ENCODE measurements around the gene ZCRB1. TPM values are rescaled to one million over a fixed set of nuclear protein-coding genes. Genes with fewer than 3 reads are reported as not detected.

The ZCRB1 gene
- total and polyA plus RNA-seq, 2 of the 4 experiments (the other 2 are of a cell fraction) = 19.7 to 28.1 TPM

DNA sequence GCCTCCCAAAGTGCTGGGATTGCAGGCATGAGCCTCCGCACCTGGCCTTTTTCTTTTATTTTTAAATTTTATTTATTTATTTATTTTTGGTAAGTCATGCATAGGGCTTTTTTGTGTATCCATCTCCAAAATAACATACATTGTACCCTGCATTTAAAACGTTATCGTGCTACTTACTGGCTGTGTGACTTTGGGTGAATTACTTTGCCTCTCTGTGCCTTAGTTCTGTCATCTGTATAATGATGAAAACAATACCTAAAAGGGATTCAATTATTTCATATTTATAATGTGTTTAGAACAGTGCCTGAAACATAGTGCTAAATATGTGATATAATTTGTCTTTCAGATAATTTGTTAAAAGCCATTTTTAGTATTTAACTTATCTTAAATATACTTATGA is 19.6 kb downstream of the ZCRB1 start:
- no peaks in the 10 kb centered on the region for H3K27me3 ChIP-seq (ENCODE audit: control insufficient read depth, insufficient read depth, low read length)
- H2BK5ac ChIP-seq (ENCODE audit: low read depth, low read length, poor library complexity, severe bottlenecking) = no peak overlapping the region
- in situ Hi-C loops (cut with MboI; ENCODE audit: low sequenced_read_pairs) (no loop called here), dilution Hi-C loops (cut with HindIII; ENCODE audit: low sequenced_read_pairs, unreplicated experiment) (no loop called here), intact Hi-C loops (cut with micrococcal nuclease) (no loop called here)
- H3K9me1 ChIP-seq (ENCODE audit: insufficient read depth, low read length) = no peaks in the 10 kb centered on the region
- H4K8ac ChIP-seq (ENCODE audit: low read depth in 2 of 2, low read length in 2 of 2) = no peak overlapping the region
- H4K91ac ChIP-seq (ENCODE audit: insufficient read depth, low read depth, low read length) = no peak overlapping the region
- no peaks in the 10 kb centered on the region for H3K9me3 ChIP-seq (ENCODE audit: control insufficient read depth, insufficient read depth, low read length)
- no peak overlapping the region for H2BK20ac ChIP-seq (ENCODE audit: low read depth, low read length)
- no peak overlapping the region for H4K5ac ChIP-seq (ENCODE audit: low read depth, low read length)
- ChIA-PET POLR2A (ENCODE audit: unreplicated experiment) (no interaction called here), CTCF (interaction anchor here (0.6 kb wide), 1 partner anchor 75 kb away, joined by 3 read pairs; no protein-coding TSS in a partner anchor)
- no TSS peak for BruUV-seq (replicated peaks)
- no peak overlapping the region for H3K9ac ChIP-seq (ENCODE audit: low read depth, low read length)
- no peak overlapping the region for H3K27ac ChIP-seq (ENCODE audit: insufficient read depth, low read length)
- H3K14ac ChIP-seq (replicated peaks; ENCODE audit: low read depth, low read length) = no peak overlapping the region
- H3K23ac ChIP-seq (ENCODE audit: low read depth, low read length) = no peak overlapping the region
- no peaks in the 10 kb centered on the region for H4K20me1 ChIP-seq (ENCODE audit: insufficient read depth, low read length)
- TF ChIP-seq RCOR1 (IDR thresholded peaks at IDR 0.05; ENCODE audit: insufficient replicate concordance, low read length) = no peak
- TF ChIP-seq NFE2L2 (IDR thresholded peaks at IDR 0.05; ENCODE audit: low read depth, low read length) = no peak
- TF ChIP-seq CHD1 (IDR thresholded peaks at IDR 0.05; ENCODE audit: low read depth, low read length) = no peak
- TF ChIP-seq, protein P1, sequence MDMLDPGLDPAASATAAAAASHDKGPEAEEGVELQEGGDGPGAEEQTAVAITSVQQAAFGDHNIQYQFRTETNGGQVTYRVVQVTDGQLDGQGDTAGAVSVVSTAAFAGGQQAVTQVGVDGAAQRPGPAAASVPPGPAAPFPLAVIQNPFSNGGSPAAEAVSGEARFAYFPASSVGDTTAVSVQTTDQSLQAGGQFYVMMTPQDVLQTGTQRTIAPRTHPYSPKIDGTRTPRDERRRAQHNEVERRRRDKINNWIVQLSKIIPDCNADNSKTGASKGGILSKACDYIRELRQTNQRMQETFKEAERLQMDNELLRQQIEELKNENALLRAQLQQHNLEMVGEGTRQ (IDR thresholded peaks at IDR 0.05; ENCODE audit: low read depth, low read length) = no peak
- no peak for TF ChIP-seq CEBPB (IDR thresholded peaks at IDR 0.05; ENCODE audit: low read depth, low read length)
- no peak for DNase-seq
- H3K4me1 ChIP-seq (ENCODE audit: control insufficient read depth, insufficient read depth, low read length) = no peaks in the 10 kb centered on the region
- H2AK5ac ChIP-seq (ENCODE audit: low read depth, low read length) = no peak overlapping the region
- H3K36me3 ChIP-seq (ENCODE audit: control insufficient read depth, insufficient read depth, low read length) = no peaks in the 10 kb centered on the region
- H3K4me2 ChIP-seq (ENCODE audit: low read depth, low read length) = no peak overlapping the region
- no peaks in the 10 kb centered on the region for H3K79me1 ChIP-seq (ENCODE audit: low read depth in 1 of 2, low read length in 2 of 2)
- H2BK15ac ChIP-seq (ENCODE audit: low read depth, low read length) = no peak overlapping the region
- WGBS, 2 experiments (ENCODE audit: extremely low coverage in 2 of 2, insufficient read length in 1 of 2) = no CpG with 5 or more reads among the region's 3 CpGs
- H2AFZ ChIP-seq (replicated peaks; ENCODE audit: low read length, poor library complexity) = no peak overlapping the region
- H3K56ac ChIP-seq (ENCODE audit: extremely low read depth, insufficient read depth, low read length) = no peak overlapping the region
- no peak overlapping the region for H2AK9ac ChIP-seq (replicated peaks; ENCODE audit: low read depth, low read length, poor library complexity)
- no peak for ATAC-seq (ENCODE audit: low read depth)
- H2BK120ac ChIP-seq (ENCODE audit: low read depth, low read length) = no peak overlapping the region
- no peak overlapping the region for H3K18ac ChIP-seq (ENCODE audit: low read depth, low read length)
- H3K4me3 ChIP-seq (ENCODE audit: insufficient read depth, low read depth, low read length) = no peak overlapping the region
- no peak overlapping the region for H3K4ac ChIP-seq (ENCODE audit: low read depth, low read length)

Data from IMR-90 (cell line).